ENCODE results near the gene LTK. TPM values are rescaled to one million over a fixed set of nuclear protein-coding genes. Genes with fewer than 3 reads are reported as not detected.
A peak's percentile ranks its signal among the peaks of the same experiment; 100 is the strongest.

Gene LTK
- total RNA-seq, 3 donors from 2014 or later (not counting 1 experiment from before 2014, with no cell fraction given) = 0.56 to 4.9 (median 1.7) TPM

- peaks cover 21% of the 10 kb centered on the region for H3K27me3 ChIP-seq (ENCODE audit: control insufficient read depth, insufficient read depth, low read length)
- ATAC-seq = no peak
- intact Hi-C loops (cut with micrococcal nuclease) = no loop called here
- H3K9me3 ChIP-seq (ENCODE audit: control insufficient read depth, insufficient read depth, low read length) = no peaks in the 10 kb centered on the region
- no peaks in the 10 kb centered on the region for H3K36me3 Mint-ChIP-seq
- TF ChIP-seq, protein P1, sequence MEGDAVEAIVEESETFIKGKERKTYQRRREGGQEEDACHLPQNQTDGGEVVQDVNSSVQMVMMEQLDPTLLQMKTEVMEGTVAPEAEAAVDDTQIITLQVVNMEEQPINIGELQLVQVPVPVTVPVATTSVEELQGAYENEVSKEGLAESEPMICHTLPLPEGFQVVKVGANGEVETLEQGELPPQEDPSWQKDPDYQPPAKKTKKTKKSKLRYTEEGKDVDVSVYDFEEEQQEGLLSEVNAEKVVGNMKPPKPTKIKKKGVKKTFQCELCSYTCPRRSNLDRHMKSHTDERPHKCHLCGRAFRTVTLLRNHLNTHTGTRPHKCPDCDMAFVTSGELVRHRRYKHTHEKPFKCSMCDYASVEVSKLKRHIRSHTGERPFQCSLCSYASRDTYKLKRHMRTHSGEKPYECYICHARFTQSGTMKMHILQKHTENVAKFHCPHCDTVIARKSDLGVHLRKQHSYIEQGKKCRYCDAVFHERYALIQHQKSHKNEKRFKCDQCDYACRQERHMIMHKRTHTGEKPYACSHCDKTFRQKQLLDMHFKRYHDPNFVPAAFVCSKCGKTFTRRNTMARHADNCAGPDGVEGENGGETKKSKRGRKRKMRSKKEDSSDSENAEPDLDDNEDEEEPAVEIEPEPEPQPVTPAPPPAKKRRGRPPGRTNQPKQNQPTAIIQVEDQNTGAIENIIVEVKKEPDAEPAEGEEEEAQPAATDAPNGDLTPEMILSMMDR (IDR thresholded peaks at IDR 0.05) = no peak
- no peak overlapping the region for H3K4me3 Mint-ChIP-seq
- no peaks in the 10 kb centered on the region for H3K9me3 Mint-ChIP-seq
- no peak for DNase-seq
- no peak overlapping the region for H3K4me3 ChIP-seq (ENCODE audit: low read length)
- peaks cover 21 to 24% of the 10 kb centered on the region in 2 donors for H3K27me3 Mint-ChIP-seq (ENCODE audit: low read depth in 2 of 2)
- H3K4me1 ChIP-seq (ENCODE audit: control insufficient read depth, insufficient read depth, low read length) = peaks cover 35% of the 10 kb centered on the region
- no peak overlapping the region for H3K27ac Mint-ChIP-seq
- peaks cover 22 to 36% of the 10 kb centered on the region in 2 donors for H3K4me1 Mint-ChIP-seq
- H3K36me3 ChIP-seq (ENCODE audit: control insufficient read depth, insufficient read depth, low read length) = no peaks in the 10 kb centered on the region
- no peak overlapping the region for H3K27ac ChIP-seq (ENCODE audit: low read length)
- 55% methylated on average over 3 of the region's 4 CpGs for WGBS (ENCODE audit: insufficient coverage)
These were observed 23.3 kb downstream of the LTK start for GRCh38 chr15:41490355-41490754.

DNA sequence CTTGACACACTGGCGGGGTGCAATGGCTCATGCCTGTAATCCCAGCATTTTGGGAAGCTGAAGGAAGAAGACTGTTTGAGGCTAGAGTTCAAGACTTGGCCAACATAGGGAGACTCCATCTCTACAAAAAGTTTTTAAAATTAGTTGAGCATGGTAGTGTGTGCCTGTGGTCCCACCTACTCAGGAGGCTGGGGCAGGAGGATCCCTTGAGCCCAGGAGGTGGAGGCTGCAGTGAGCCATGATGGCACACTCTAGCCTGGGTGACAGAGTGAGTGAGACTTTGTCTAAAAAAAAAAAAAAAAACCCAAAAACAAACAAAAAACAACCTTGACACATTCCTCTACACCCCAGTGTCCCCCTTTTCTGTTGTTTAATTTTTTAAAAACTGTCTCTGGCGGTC lies 24.0 kb downstream of the LTK start:
- intact Hi-C loops (cut with micrococcal nuclease) = no loop called here
- H3K27ac ChIP-seq (ENCODE audit: low read length) = no peak overlapping the region
- H3K27me3 ChIP-seq (ENCODE audit: control insufficient read depth, insufficient read depth, low read length) = peaks cover 15% of the 10 kb centered on the region
- Mint-ChIP-seq H3K27me3 (ENCODE audit: low read depth in 2 of 2) (peaks cover 21 to 24% of the 10 kb centered on the region in 2 donors), H3K4me1 (peaks cover 22 to 42% of the 10 kb centered on the region in 2 donors), H3K4me3 (no peak overlapping the region), H3K27ac (no peak overlapping the region), H3K36me3 (no peaks in the 10 kb centered on the region), H3K9me3 (no peaks in the 10 kb centered on the region)
- ATAC-seq = no peak
- no peak overlapping the region for H3K4me3 ChIP-seq (ENCODE audit: low read length)
- WGBS (ENCODE audit: insufficient coverage) = 100% methylated on average over 1 of the region's 2 CpGs
- H3K36me3 ChIP-seq (ENCODE audit: control insufficient read depth, insufficient read depth, low read length) = no peaks in the 10 kb centered on the region
- DNase-seq = no peak
- H3K4me1 ChIP-seq (ENCODE audit: control insufficient read depth, insufficient read depth, low read length) = peaks cover 28% of the 10 kb centered on the region
- no peaks in the 10 kb centered on the region for H3K9me3 ChIP-seq (ENCODE audit: control insufficient read depth, insufficient read depth, low read length)
- TF ChIP-seq, protein P1 (IDR thresholded peaks at IDR 0.05) = no peak

DNA sequence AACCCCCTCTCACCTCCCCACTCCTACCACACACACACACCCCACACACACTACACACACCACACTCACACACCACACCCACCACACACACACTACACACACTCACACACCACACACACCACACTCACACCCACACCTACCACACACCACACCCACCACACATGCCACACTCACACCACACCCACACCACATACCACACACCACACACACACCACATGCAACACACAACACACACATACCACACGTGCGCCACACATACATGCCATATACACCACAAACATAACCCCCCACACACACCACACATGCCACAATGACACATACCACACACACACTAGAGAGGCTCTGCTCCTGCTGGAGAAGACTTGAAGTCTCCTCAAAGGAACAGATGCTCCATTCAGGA lies 25.8 kb downstream of the LTK start:
- H3K27me3 Mint-ChIP-seq (ENCODE audit: low read depth in 2 of 2) = peaks cover 18 to 22% of the 10 kb centered on the region in 2 donors
- Histone ChIP-seq H3K4me3 (ENCODE audit: low read length) (no peak overlapping the region), H3K4me1 (ENCODE audit: control insufficient read depth, insufficient read depth, low read length) (peaks cover 31% of the 10 kb centered on the region), H3K27ac (ENCODE audit: low read length) (no peak overlapping the region), H3K36me3 (ENCODE audit: control insufficient read depth, insufficient read depth, low read length) (no peaks in the 10 kb centered on the region), H3K9me3 (ENCODE audit: control insufficient read depth, insufficient read depth, low read length) (no peaks in the 10 kb centered on the region), H3K27me3 (ENCODE audit: control insufficient read depth, insufficient read depth, low read length) (peaks cover 10% of the 10 kb centered on the region)
- no peak for DNase-seq
- peak overlapping the region; percentile 12 to 75 for H3K27ac Mint-ChIP-seq
- no peaks in the 10 kb centered on the region for H3K9me3 Mint-ChIP-seq
- peak in 2 of 3 donors; percentile 17 to 19 for ATAC-seq
- TF ChIP-seq, protein P1 (IDR thresholded peaks at IDR 0.05) = no peak
- peak overlapping the region; percentile 35 for H3K4me3 Mint-ChIP-seq
- WGBS (ENCODE audit: insufficient coverage) = 31% methylated on average over 2 of the region's 2 CpGs
- H3K4me1 Mint-ChIP-seq = peaks cover 35 to 50% of the 10 kb centered on the region in 2 donors
- intact Hi-C loops (cut with micrococcal nuclease) = no loop called here
- no peaks in the 10 kb centered on the region for H3K36me3 Mint-ChIP-seq

DNA sequence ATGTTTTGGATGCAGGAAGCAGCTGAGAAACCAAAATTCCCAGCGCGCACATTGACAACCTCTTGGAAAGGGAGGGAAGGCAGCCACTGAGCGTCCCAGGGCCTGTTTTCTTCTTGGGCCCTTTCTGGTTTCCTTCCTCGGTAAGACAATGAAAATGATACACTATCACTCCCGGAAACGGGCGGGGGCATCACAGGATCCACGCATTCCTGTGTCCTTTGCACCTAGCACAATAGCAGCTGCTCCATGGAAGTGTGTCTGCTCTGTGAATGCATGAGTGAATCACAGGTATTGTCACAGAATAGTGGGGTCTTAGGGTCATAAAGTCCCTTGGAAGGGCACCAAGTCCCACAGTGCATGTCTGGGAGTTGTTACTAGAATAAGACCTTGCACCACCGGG lies 26.2 kb downstream of the LTK start:
- no peaks in the 10 kb centered on the region for H3K36me3 Mint-ChIP-seq
- peaks cover 13 to 18% of the 10 kb centered on the region in 2 donors for H3K27me3 Mint-ChIP-seq (ENCODE audit: low read depth in 2 of 2)
- intact Hi-C loops (cut with micrococcal nuclease) = no loop called here
- ATAC-seq = no peak
- H3K4me1 Mint-ChIP-seq = peaks cover 34 to 49% of the 10 kb centered on the region in 2 donors
- Histone ChIP-seq H3K9me3 (ENCODE audit: control insufficient read depth, insufficient read depth, low read length) (no peaks in the 10 kb centered on the region), H3K27me3 (ENCODE audit: control insufficient read depth, insufficient read depth, low read length) (peaks cover 6% of the 10 kb centered on the region), H3K4me3 (ENCODE audit: low read length) (no peak overlapping the region), H3K27ac (ENCODE audit: low read length) (no peak overlapping the region), H3K36me3 (ENCODE audit: control insufficient read depth, insufficient read depth, low read length) (no peaks in the 10 kb centered on the region), H3K4me1 (ENCODE audit: control insufficient read depth, insufficient read depth, low read length) (peaks cover 30% of the 10 kb centered on the region)
- no peaks in the 10 kb centered on the region for H3K9me3 Mint-ChIP-seq
- DNase-seq = no peak
- TF ChIP-seq, protein P1 (IDR thresholded peaks at IDR 0.05) = no peak
- H3K27ac Mint-ChIP-seq = peak overlapping the region; percentile 12 to 75
- H3K4me3 Mint-ChIP-seq = no peak overlapping the region
- WGBS (ENCODE audit: insufficient coverage) = 81% methylated on average over 9 of the region's 9 CpGs

Data from natural killer cell (primary cell).